Activated naive CD4-positive, alpha-beta T cell treated with anti-CD3 and anti-CD28 coated beads, Interleukin-2, amount 10 ng/mL, durations not matched to agents 7 days and 5 days (primary cell): ENCODE measurements around the gene ADGRG3.

Source experiments
- CTCF ChIA-PET: fragments of 350-600 bp; sonication (Branson Sonifier 250); formaldehyde crosslinking; loops from one replicate; lab custom pipeline; 2021; ENCODE audit warnings: antibody characterized with exemption; lab: Charles Lee
- DNase-seq: peaks from one replicate; pipeline ENCODE4 v3.0.0-alpha.2; 2020
- H3K27ac Mint-ChIP-seq: one replicate; pipeline ENCODE4 v1.8.0; 2021; ENCODE audit warnings: mild to moderate bottlenecking, moderate library complexity, mixed read lengths
- H3K27me3 Mint-ChIP-seq: one replicate; pipeline ENCODE4 v1.8.0; 2021; ENCODE audit warnings: mild to moderate bottlenecking, mixed read lengths
- H3K36me3 Mint-ChIP-seq: one replicate; pipeline ENCODE4 v1.8.0; 2021; ENCODE audit warnings: mixed read lengths
- H3K4me1 Mint-ChIP-seq: one replicate; pipeline ENCODE4 v1.8.0; 2021; ENCODE audit warnings: mixed read lengths
- H3K4me3 Mint-ChIP-seq: one replicate; pipeline ENCODE4 v1.8.0; 2021; ENCODE audit warnings: mild to moderate bottlenecking, moderate library complexity, mixed read lengths
- H3K9me3 Mint-ChIP-seq: one replicate; pipeline ENCODE4 v1.8.0; 2021; ENCODE audit warnings: mixed read lengths

The ADGRG3 gene

DNA sequence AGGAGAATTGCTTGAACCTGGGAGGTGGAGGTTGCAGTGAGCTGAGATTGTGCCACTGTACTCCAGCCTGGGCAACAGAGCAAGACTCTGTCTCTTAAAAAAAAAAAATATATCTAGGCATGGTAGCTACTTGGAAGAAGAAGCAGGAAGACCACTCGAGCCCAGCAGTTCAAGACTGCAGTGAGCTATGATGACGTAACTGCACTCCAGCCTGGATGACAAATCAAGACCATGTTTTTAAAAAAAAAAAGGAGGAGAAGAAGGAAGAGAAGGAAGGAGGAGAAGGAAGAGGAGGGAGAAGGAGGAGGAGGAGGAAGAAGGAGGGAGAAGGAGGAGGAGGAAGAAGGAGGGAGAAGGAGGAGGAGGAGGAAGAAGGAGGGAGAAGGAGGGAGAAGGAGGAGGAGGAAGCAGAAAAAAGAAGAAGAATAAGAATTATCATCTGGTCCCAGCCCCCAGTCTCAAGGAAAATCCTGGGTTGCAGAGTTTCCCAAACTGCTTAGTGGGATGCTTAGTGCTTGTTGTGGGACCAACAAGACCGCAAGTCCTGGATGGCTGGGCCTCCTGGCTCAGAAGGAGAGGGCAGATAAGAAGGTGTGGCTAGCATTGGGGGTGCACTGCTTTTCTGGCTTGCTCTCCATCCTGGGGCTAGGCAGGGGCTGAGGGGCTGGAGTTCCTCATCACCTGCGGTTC is 22.8 kb downstream of the ADGRG3 start:
- Mint-ChIP-seq H3K4me3 (no peak overlapping the region), H3K36me3 (no peaks in the 10 kb centered on the region), H3K4me1 (peaks cover 44% of the 10 kb centered on the region), H3K9me3 (no peaks in the 10 kb centered on the region), H3K27ac (peak overlapping the region; percentile 25), H3K27me3 (peaks cover 32% of the 10 kb centered on the region)
- CTCF ChIA-PET: interaction anchor here (1.3 to 1.6 kb wide), 3 partner anchors 10 to 115 kb away, joined by 3 to 5 read pairs (median 5); partner anchors contain the start of gene ADGRG3
- DNase-seq: no peak

DNA sequence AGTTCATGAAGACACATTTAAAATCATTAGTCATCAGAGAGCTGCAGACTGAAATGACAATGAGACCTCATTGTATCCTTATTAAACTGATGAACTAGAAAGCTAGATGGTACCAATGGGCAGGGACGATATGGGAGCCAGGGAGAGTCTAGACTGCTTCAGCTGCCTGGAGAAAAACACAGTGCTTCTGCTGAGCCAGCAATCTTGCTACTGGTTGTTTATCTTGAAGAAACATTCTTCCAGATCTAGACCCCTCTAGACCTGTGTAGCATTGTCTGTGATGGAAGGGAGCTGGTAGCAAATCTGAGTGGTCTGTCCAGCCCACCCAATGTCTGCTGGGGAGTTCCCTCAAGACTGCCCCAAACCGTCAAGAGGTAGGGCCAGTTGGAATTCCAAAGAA is 24.5 kb downstream of the ADGRG3 start:
- Mint-ChIP-seq H3K36me3 (no peaks in the 10 kb centered on the region), H3K9me3 (no peaks in the 10 kb centered on the region), H3K27ac (no peak overlapping the region), H3K27me3 (peaks cover 33% of the 10 kb centered on the region), H3K4me3 (no peak overlapping the region), H3K4me1 (peaks cover 44% of the 10 kb centered on the region)
- CTCF ChIA-PET: no interaction called here
- no peak for DNase-seq

GRCh38 chr16:57693550-57693949 is 25.4 kb downstream of the ADGRG3 start:
- CTCF ChIA-PET: no interaction called here
- Mint-ChIP-seq H3K36me3 (no peaks in the 10 kb centered on the region), H3K4me1 (peaks cover 37% of the 10 kb centered on the region)

GRCh38 chr16:57694231-57694724 is 26.2 kb downstream of the ADGRG3 start:
- CTCF ChIA-PET: no interaction called here
- Mint-ChIP-seq H3K4me3 (no peak overlapping the region), H3K27me3 (peaks cover 36% of the 10 kb centered on the region), H3K9me3 (no peaks in the 10 kb centered on the region), H3K4me1 (peaks cover 33% of the 10 kb centered on the region), H3K36me3 (no peaks in the 10 kb centered on the region), H3K27ac (no peak overlapping the region)
- DNase-seq: no peak

More at GRCh38 chr16:57693550-57693949, 25.4 kb downstream of the ADGRG3 start:
- H3K27me3 Mint-ChIP-seq: peaks cover 41% of the 10 kb centered on the region
- no peaks in the 10 kb centered on the region for H3K9me3 Mint-ChIP-seq
- DNase-seq: no peak
- H3K4me3 Mint-ChIP-seq: no peak overlapping the region
- H3K27ac Mint-ChIP-seq: no peak overlapping the region

DNA sequence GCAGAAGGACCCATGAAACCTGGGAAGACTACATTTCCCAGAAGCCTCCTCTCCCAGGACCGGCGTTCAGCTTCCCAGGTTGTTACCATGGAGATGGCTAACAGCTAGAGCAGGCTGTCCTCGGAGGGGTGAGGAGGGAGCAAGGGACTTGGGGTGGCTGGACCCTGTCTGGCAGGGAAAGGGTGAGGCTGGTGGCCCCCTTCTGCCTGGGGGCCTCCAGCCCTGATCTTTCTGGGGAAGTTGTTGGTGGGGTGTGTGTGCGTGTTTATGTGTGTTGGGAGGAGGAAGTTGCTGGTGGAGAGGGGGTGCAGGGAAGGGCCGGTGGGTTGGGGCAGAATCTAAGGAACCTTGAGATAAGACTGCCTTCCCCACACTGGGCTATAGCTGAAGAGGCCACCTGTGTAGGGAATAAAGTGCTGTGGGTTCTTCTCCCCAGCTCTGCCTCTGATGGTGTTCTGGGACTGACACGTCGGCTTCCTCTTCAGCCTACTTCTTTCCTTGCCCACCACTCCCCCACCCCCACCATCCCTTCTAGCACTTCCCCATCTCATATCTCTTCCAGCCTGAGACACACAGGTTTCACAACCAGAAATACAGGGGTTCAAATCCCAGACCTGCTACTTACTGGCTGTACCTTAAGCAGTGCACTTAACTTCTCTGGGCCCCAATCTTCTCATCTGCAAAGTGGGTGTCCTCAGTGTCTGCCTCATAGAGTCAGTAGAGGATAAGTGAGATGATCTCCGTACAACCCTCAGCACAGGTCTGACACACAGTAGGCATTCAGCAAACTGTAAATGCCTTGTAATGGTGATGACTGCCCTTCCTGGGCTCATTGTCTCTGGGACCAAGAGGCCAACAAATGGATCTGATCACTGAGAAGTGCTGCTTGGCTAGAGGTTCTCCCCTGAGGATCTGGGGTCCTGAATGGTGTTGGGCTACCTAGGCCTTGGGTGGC is 26.9 kb downstream of the ADGRG3 start, which contains the start of gene DRC7:
TSS of gene DRC7 (plus strand) at position 82 of the 955 bp plus-strand sequence. CDS start 3,144 bp downstream, outside the sequence.
- Mint-ChIP-seq H3K27me3 (peaks cover 36% of the 10 kb centered on the region), H3K27ac (no peak within 1 kb of the TSS), H3K9me3 (no peaks in the 10 kb centered on the region), H3K4me1 (peaks cover 26% of the 10 kb centered on the region), H3K4me3 (no peak within 1 kb of the TSS), H3K36me3 (no peaks in the 10 kb centered on the region)
- CTCF ChIA-PET: no interaction called here
- DNase-seq: peak; percentile 46

- H3K4me1 Mint-ChIP-seq: peaks cover 19% of the 10 kb centered on the region
- H3K27ac Mint-ChIP-seq: no peak overlapping the region
- no peak overlapping the region for H3K4me3 Mint-ChIP-seq
- H3K9me3 Mint-ChIP-seq: no peaks in the 10 kb centered on the region
- no peaks in the 10 kb centered on the region for H3K36me3 Mint-ChIP-seq
- CTCF ChIA-PET: interaction anchor here (1.1 kb wide), 1 partner anchor 24 kb away, joined by 3 read pairs; no protein-coding TSS in a partner anchor
- peaks cover 36% of the 10 kb centered on the region for H3K27me3 Mint-ChIP-seq
- no peak for DNase-seq
Measured at GRCh38 chr16:57695680-57696069, 27.6 kb downstream of the ADGRG3 start.

DNA sequence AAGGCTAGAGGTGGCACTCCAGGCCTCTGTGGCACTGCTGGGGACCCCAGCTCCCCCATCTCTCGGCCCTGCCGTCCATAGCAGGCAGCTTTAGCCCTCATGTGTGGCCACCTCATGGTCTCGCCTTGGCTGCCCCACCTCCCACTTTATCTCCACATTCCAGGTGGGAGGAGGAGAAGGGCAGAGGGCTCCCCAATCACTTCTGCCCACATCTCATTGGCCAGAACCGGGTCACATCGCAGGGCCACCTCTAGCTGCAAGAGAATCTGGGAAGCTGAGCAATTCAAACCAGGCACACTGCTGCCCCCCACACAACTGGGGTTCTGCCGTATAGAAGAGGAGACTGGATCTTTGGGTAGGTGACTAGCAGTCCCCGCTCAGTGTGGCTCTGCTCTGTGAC is 28.1 kb downstream of the ADGRG3 start:
- Mint-ChIP-seq H3K27me3 (peaks cover 31% of the 10 kb centered on the region), H3K9me3 (no peaks in the 10 kb centered on the region), H3K4me1 (peaks cover 13% of the 10 kb centered on the region), H3K36me3 (no peaks in the 10 kb centered on the region), H3K27ac (no peak overlapping the region), H3K4me3 (no peak overlapping the region)
- CTCF ChIA-PET: interaction anchor here (1.1 kb wide), 1 partner anchor 25 kb away, joined by 3 read pairs; no protein-coding TSS in a partner anchor
- DNase-seq: no peak

DNA sequence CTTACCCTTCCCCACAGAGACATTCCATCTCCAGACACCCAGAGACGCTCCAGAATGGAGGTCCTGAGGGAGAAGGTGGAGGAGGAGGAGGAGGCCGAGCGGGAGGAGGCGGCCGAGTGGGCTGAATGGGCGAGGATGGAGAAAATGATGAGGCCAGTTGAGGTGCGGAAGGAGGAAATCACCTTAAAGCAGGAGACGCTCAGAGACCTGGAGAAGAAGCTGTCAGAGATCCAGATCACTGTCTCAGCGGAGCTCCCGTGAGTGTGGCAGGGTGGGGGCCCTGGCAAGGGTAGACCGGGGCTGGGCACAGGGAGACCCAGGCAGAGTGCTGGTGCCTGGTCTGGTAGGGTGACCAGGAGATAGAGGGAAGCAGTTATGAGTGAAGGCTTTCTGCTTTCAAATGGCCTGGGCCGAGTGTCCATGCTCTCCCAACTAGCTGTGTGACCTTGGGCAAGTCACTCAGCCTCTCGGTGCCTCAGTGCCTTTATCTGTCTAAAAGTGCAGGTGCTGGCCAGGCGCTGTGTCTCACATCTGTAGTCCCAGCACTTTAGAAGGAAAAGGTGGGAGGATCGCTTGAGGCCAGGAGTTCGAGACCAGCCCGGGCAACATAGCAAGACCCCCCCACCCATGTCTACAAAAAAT is 29.9 kb downstream of the ADGRG3 start:
- Mint-ChIP-seq H3K36me3 (no peaks in the 10 kb centered on the region), H3K27me3 (peaks cover 14% of the 10 kb centered on the region), H3K27ac (no peak overlapping the region), H3K4me1 (peaks cover 6% of the 10 kb centered on the region), H3K4me3 (no peak overlapping the region), H3K9me3 (no peaks in the 10 kb centered on the region)
- CTCF ChIA-PET: no interaction called here
- DNase-seq: no peak

DNA sequence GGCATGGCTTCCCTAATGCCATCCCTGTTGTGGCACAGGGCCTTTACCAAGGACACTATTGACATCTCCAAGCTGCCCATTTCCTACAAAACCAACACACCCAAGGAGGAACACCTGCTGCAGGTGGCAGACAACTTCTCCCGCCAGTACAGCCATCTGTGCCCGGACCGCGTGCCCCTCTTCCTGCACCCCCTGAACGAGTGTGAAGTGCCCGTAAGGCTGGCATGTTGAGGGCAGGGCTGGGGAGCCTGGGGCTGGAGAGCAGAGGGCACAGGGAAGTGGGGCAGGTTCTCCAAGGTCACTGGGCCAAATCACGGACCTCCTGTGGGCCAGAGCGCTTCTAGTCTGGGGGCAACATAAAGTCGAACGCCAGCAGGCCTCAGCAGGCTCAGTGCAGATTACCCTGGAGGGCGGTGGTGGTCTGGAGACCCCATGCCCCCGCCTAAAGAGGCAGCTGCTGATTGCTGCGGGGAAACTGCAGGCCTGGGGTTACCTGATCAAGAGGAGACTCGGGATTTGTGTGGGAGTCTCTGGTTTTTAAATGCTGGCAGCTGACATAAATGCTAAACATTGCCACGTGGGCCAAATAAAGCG is 30.8 kb downstream of the ADGRG3 start:
- no peak overlapping the region for H3K4me3 Mint-ChIP-seq
- CTCF ChIA-PET: interaction anchor here (0.9 kb wide), 1 partner anchor 122 kb away, joined by 3 read pairs; no protein-coding TSS in a partner anchor

GRCh38 chr16:57699481-57699880 is 31.4 kb downstream of the ADGRG3 start:
- Mint-ChIP-seq H3K27me3 (peaks cover 17% of the 10 kb centered on the region), H3K4me1 (peaks cover 5% of the 10 kb centered on the region), H3K36me3 (no peaks in the 10 kb centered on the region), H3K27ac (no peak overlapping the region), H3K4me3 (no peak overlapping the region), H3K9me3 (no peaks in the 10 kb centered on the region)
- no peak for DNase-seq
- CTCF ChIA-PET: interaction anchor here (0.9 kb wide), 1 partner anchor 123 kb away, joined by 3 read pairs; no protein-coding TSS in a partner anchor

More for the DNA sequence above, 30.8 kb downstream of the ADGRG3 start:
- no peaks in the 10 kb centered on the region for H3K36me3 Mint-ChIP-seq
- H3K27me3 Mint-ChIP-seq: peaks cover 14% of the 10 kb centered on the region
- no peak for DNase-seq
- H3K4me1 Mint-ChIP-seq: peaks cover 6% of the 10 kb centered on the region
- no peak overlapping the region for H3K27ac Mint-ChIP-seq
- no peaks in the 10 kb centered on the region for H3K9me3 Mint-ChIP-seq

DNA sequence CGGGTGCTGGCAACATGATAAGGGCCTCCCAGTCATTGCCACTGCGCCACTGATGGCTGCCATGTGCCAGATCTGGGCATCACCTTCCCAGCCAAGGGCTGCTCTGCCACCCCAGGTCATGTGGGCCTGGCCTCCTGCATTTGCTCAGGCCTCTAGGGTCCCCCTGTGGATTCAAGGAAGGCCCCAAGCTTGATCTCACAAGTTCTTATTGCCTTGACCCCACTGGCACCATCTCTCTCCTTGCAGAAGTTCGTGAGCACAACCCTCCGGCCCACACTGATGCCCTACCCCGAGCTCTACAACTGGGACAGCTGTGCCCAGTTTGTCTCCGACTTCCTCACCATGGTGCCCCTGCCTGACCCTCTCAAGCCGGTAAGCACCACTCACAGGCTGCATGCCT is 31.8 kb downstream of the ADGRG3 start:
- CTCF ChIA-PET: interaction anchor here (0.9 kb wide), 1 partner anchor 123 kb away, joined by 3 read pairs; no protein-coding TSS in a partner anchor
- Mint-ChIP-seq H3K27me3 (peaks cover 18% of the 10 kb centered on the region), H3K4me1 (peaks cover under 1% of the 10 kb centered on the region), H3K9me3 (no peaks in the 10 kb centered on the region), H3K36me3 (no peaks in the 10 kb centered on the region), H3K4me3 (no peak overlapping the region), H3K27ac (no peak overlapping the region)
- DNase-seq: no peak

DNA sequence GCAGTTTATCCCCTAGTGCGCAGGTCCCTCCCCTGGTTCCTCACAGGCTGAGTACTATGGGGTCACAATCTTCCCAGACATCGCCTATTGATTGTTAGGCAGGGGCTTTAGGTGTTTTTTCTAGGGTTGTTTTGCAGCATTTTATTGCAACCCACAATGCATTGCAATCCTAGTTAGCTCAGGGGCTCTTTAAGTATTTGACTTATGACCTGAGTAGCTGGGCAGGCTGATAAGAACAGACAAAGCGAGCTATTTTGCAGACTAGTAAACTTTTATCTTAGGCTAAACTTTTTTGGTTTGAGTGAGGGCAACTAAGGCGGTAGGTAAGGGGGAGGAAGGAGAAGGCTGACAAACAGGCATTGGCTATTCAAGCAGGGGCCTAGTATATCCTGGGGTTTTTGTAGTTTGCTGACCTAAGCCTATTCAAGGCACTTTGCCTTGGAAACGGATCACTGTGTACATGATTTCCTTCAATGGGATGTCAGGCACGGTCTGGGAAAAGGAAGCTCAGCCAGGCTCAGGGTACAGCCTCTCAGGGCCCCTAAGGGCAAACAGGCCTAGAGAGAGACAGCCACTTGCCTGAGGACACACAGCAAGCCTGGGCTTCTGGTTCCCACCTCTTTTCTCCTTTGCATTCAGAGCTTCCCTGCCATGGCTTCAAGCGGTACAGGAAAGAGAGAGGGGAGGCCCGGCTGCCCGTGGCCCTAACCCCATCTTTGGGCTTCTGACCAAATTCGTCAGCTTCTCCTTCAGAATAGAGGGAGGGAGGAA is 32.9 kb downstream of the ADGRG3 start:
- Mint-ChIP-seq H3K36me3 (no peaks in the 10 kb centered on the region), H3K9me3 (no peaks in the 10 kb centered on the region)
- CTCF ChIA-PET: interaction anchor here (1.0 kb wide), 1 partner anchor 125 kb away, joined by 3 read pairs; no protein-coding TSS in a partner anchor

More for the DNA sequence above, 32.9 kb downstream of the ADGRG3 start:
- no peaks in the 10 kb centered on the region for H3K4me1 Mint-ChIP-seq
- no peak for DNase-seq
- no peak overlapping the region for H3K4me3 Mint-ChIP-seq
- H3K27ac Mint-ChIP-seq: no peak overlapping the region
- peaks cover 16% of the 10 kb centered on the region for H3K27me3 Mint-ChIP-seq
